ENCODE measurements around the gene SLC10A7. TPM values are rescaled to one million over a fixed set of nuclear protein-coding genes. Genes with fewer than 3 reads are reported as not detected.

Gene SLC10A7
- total and polyA plus RNA-seq, 2 experiments from 2014 or later = 8.3 to 21.2 TPM

- Histone ChIP-seq H4K20me1 (ENCODE audit: insufficient read depth, poor library complexity, severe bottlenecking) (no peaks in the 10 kb centered on the region), H2AFZ (no peak overlapping the region), H3K9me3 (ENCODE audit: low read depth) (no peaks in the 10 kb centered on the region), H3K4me3 (no peak overlapping the region), H3K79me2 (no peaks in the 10 kb centered on the region), H3K4me2 (no peak overlapping the region), H3K4me1 (ENCODE audit: insufficient read depth) (no peaks in the 10 kb centered on the region), H3K27ac (no peak overlapping the region), H3K27me3 (no peaks in the 10 kb centered on the region), H3K9me2 (replicated peaks; ENCODE audit: insufficient read depth) (no peaks in the 10 kb centered on the region), H3K36me3 (replicated peaks; ENCODE audit: insufficient read depth, low read depth) (no peaks in the 10 kb centered on the region)
- DNase-seq (ENCODE audit: low spot score) = no peak
- TF ChIP-seq EZH2 (IDR thresholded peaks at IDR 0.05; ENCODE audit: borderline replicate concordance) (no peak), EZH2phosphoT487 (IDR thresholded peaks at IDR 0.05; ENCODE audit: low read depth, severe bottlenecking, unreplicated experiment) (no peak)
- TF ChIP-seq, protein P1, sequence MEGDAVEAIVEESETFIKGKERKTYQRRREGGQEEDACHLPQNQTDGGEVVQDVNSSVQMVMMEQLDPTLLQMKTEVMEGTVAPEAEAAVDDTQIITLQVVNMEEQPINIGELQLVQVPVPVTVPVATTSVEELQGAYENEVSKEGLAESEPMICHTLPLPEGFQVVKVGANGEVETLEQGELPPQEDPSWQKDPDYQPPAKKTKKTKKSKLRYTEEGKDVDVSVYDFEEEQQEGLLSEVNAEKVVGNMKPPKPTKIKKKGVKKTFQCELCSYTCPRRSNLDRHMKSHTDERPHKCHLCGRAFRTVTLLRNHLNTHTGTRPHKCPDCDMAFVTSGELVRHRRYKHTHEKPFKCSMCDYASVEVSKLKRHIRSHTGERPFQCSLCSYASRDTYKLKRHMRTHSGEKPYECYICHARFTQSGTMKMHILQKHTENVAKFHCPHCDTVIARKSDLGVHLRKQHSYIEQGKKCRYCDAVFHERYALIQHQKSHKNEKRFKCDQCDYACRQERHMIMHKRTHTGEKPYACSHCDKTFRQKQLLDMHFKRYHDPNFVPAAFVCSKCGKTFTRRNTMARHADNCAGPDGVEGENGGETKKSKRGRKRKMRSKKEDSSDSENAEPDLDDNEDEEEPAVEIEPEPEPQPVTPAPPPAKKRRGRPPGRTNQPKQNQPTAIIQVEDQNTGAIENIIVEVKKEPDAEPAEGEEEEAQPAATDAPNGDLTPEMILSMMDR (IDR thresholded peaks at IDR 0.05; ENCODE audit: poor library complexity) = no peak
Measured at GRCh38 chr4:146343199-146343598, 178.5 kb downstream of the SLC10A7 start.

- H3K4me3 ChIP-seq = no peak overlapping the region
- H3K79me2 ChIP-seq = no peaks in the 10 kb centered on the region
- TF ChIP-seq EZH2 (IDR thresholded peaks at IDR 0.05; ENCODE audit: borderline replicate concordance) = no peak
- TF ChIP-seq, protein P1 (IDR thresholded peaks at IDR 0.05; ENCODE audit: poor library complexity) = peak; percentile 75
- no peak for TF ChIP-seq EZH2phosphoT487 (IDR thresholded peaks at IDR 0.05; ENCODE audit: low read depth, severe bottlenecking, unreplicated experiment)
- no peak overlapping the region for H3K27ac ChIP-seq
- H3K4me1 ChIP-seq (ENCODE audit: insufficient read depth) = no peaks in the 10 kb centered on the region
- H3K9me2 ChIP-seq (replicated peaks; ENCODE audit: insufficient read depth) = no peaks in the 10 kb centered on the region
- WGBS (ENCODE audit: low lambda C conversion rate, missing lambda C conversion rate) = 63% methylated on average over 1 of the region's 1 CpG
- no peak overlapping the region for H2AFZ ChIP-seq
- no peaks in the 10 kb centered on the region for H4K20me1 ChIP-seq (ENCODE audit: insufficient read depth, poor library complexity, severe bottlenecking)
- no peaks in the 10 kb centered on the region for H3K9me3 ChIP-seq (ENCODE audit: low read depth)
- no peak overlapping the region for H3K4me2 ChIP-seq
- peak; percentile 48 for DNase-seq (ENCODE audit: low spot score)
- H3K36me3 ChIP-seq (replicated peaks; ENCODE audit: insufficient read depth, low read depth) = no peaks in the 10 kb centered on the region
- no peaks in the 10 kb centered on the region for H3K27me3 ChIP-seq
Measured at GRCh38 chr4:146342600-146343192, 179.0 kb downstream of the SLC10A7 start.

- H2AFZ ChIP-seq = no peak overlapping the region
- H3K27me3 ChIP-seq = no peaks in the 10 kb centered on the region
- no peaks in the 10 kb centered on the region for H3K79me2 ChIP-seq
- H3K4me1 ChIP-seq (ENCODE audit: insufficient read depth) = peaks cover 9% of the 10 kb centered on the region
- H3K27ac ChIP-seq = no peak overlapping the region
- H3K9me3 ChIP-seq (ENCODE audit: low read depth) = no peaks in the 10 kb centered on the region
- DNase-seq (ENCODE audit: low spot score) = no peak
- no peaks in the 10 kb centered on the region for H4K20me1 ChIP-seq (ENCODE audit: insufficient read depth, poor library complexity, severe bottlenecking)
- H3K4me3 ChIP-seq = no peak overlapping the region
- no peaks in the 10 kb centered on the region for H3K36me3 ChIP-seq (replicated peaks; ENCODE audit: insufficient read depth, low read depth)
- H3K9me2 ChIP-seq (replicated peaks; ENCODE audit: insufficient read depth) = no peaks in the 10 kb centered on the region
- H3K4me2 ChIP-seq = no peak overlapping the region
- TF ChIP-seq EZH2phosphoT487 (IDR thresholded peaks at IDR 0.05; ENCODE audit: low read depth, severe bottlenecking, unreplicated experiment) = no peak
- TF ChIP-seq, protein P1 (IDR thresholded peaks at IDR 0.05; ENCODE audit: poor library complexity) = peak; percentile 60
Measured at GRCh38 chr4:146340798-146341197, 180.9 kb downstream of the SLC10A7 start.

- TF ChIP-seq EZH2phosphoT487 (IDR thresholded peaks at IDR 0.05; ENCODE audit: low read depth, severe bottlenecking, unreplicated experiment) = no peak
- TF ChIP-seq, protein P1 (IDR thresholded peaks at IDR 0.05; ENCODE audit: poor library complexity) = peak; percentile 9
- H3K27me3 ChIP-seq = no peaks in the 10 kb centered on the region
- H3K27ac ChIP-seq = no peak overlapping the region
- no peak for DNase-seq (ENCODE audit: low spot score)
- no peak overlapping the region for H3K4me3 ChIP-seq
- H3K36me3 ChIP-seq (replicated peaks; ENCODE audit: insufficient read depth, low read depth) = no peaks in the 10 kb centered on the region
- H3K4me1 ChIP-seq (ENCODE audit: insufficient read depth) = peaks cover 9% of the 10 kb centered on the region
- no peaks in the 10 kb centered on the region for H3K9me2 ChIP-seq (replicated peaks; ENCODE audit: insufficient read depth)
- no peaks in the 10 kb centered on the region for H3K9me3 ChIP-seq (ENCODE audit: low read depth)
- no peaks in the 10 kb centered on the region for H3K79me2 ChIP-seq
- no peaks in the 10 kb centered on the region for H4K20me1 ChIP-seq (ENCODE audit: insufficient read depth, poor library complexity, severe bottlenecking)
- H3K4me2 ChIP-seq = no peak overlapping the region
- no peak overlapping the region for H2AFZ ChIP-seq
Measured at GRCh38 chr4:146338512-146338911, 183.2 kb downstream of the SLC10A7 start.
